ENCODE measurements around the gene PRXL2C. TPM values are rescaled to one million over a fixed set of nuclear protein-coding genes. Genes with fewer than 3 reads are reported as not detected.

Gene PRXL2C
- total and polyA plus RNA-seq, 2 of the 8 experiments (the other 6 are each of a cell fraction or from before 2014, with no cell fraction given): 2.8 to 7.3 TPM

DNA sequence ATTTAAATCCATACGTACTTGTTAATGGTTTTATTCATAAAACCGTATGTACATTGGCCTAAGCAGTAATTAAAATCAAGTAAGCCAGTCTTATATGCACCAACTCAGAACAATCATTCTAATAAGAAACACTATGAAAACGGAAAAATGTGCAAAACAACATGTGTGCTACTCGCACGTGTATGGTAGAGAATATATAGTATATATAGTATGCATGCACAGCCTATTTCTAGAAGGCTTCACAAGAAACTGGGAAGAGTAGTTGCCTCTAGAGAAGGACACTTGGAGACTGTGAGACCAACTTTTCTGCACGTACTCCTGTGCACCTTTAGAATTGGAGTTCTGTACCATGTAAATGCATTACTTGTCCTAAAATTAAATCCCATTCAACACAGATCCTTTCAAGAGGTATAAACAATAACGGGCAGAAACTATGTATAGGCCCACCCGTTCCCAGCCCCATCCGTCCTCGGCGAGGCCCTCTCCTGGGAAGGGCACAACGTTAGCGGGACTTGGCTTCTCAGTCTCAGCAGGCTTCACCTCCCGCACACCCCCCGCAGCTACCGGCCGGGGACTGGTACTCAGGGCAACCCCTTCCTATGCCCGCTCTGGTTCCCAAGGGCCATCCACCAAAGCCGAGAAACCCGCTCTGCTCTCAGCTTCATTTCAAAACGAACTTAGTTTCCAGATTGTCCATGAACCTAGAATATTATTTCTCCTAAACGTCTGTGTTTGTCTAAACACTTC lies 37.5 kb downstream of the PRXL2C start (continued):
- TF ChIP-seq YY1 (IDR thresholded peaks at IDR 0.05; ENCODE audit: low read depth, low read length): no peak
- TF ChIP-seq FOSL1 (IDR thresholded peaks at IDR 0.05; ENCODE audit: insufficient read depth, low read depth, low read length): no peak
